Adrenal gland (tissue), 12 donors: ENCODE data around the gene FGF23. TPM values are rescaled to one million over a fixed set of nuclear protein-coding genes. Genes with fewer than 3 reads are reported as not detected.

Experiments
- DNase-seq, 7 donors: peaks; one replicate each; pipeline ENCODE4 v3.0.0-alpha.2; 2019 to 2020
- H3K27ac ChIP-seq, 5 donors: fragments of 200-600 bp; sonication (generic) in 4 of 5; 1 replicate in 3 of 5; 2 replicates in 2 of 5; pipeline versions ENCODE4 v1.5.1 to v1.8.0; 2016 to 2020; ENCODE audit warnings: mild to moderate bottlenecking in 1 of 5
- H3K27me3 ChIP-seq: fragments of 200-600 bp; 2 replicates; pipeline ENCODE4 v1.8.0; 2021
- H3K36me3 ChIP-seq, 2 donors: fragments of 200-600 bp; replicated peaks in 1 of 2; 1 replicate in 1 of 2; 2 replicates in 1 of 2; pipeline versions ENCODE4 v1.5.1 to v1.8.0; 2018 to 2022
- H3K4me1 ChIP-seq, 2 donors: fragments of 200-600 bp; replicated peaks in 1 of 2; 1 replicate in 1 of 2; 2 replicates in 1 of 2; pipeline versions ENCODE4 v1.5.1 to v1.8.0; 2018 to 2021
- H3K4me3 ChIP-seq, 4 donors: fragments of 200-600 bp; sonication (generic) in 3 of 4; one replicate each; pipeline ENCODE4 v1.5.1; 2016 to 2018
- H3K9me3 ChIP-seq, 3 donors: fragments of 200-600 bp; sonication (generic) in 1 of 3; replicated peaks in 1 of 3; 1 replicate in 2 of 3; 2 replicates in 1 of 3; pipeline versions ENCODE4 v1.5.1 to v1.8.0; 2016 to 2021
- POLR2A ChIP-seq, 2 donors: fragments of 450-650 bp; IDR thresholded peaks; one replicate each; pipeline ENCODE4 v1.6.1; 2017; ENCODE audit warnings: antibody characterized with exemption in 2 of 2, mild to moderate bottlenecking in 2 of 2, moderate library complexity in 1 of 2
- WGBS, 4 donors: extraction: QIAGEN DNeasy Blood & Tissue Kit in 2 of 4; methylation state at CpG; one replicate each; pipeline versions ENCODE4 v1.1.5 to v1.1.7; 2013 to 2017; 5-methylcytosine and 5-hydroxymethylcytosine counted together
- intact Hi-C, 2 donors: fragments of 100-400 bp; cut with DNase I; formaldehyde crosslinking; loops; one replicate each; pipeline versions ENCODE4 v1.14.1 to v1.15.0; 2022 to 2023
- polyA plus RNA-seq, 3 donors: library from polyadenylated mRNA; stranded (reverse); fragments of 200-250 nt in 2 of 3; fragments of 350-450 nt in 1 of 3; fragmentation: Illumina TruSeq in 1 of 3; extraction: RNeasy Lipid Tissue Mini Kit (QIAGEN cat#74804) in 1 of 3; gene quantifications; one replicate each; pipeline ENCODE4 v1.2.3, GENCODE V29; 2013 to 2014
- total RNA-seq, 9 donors: library from RNA; depleted of rRNA in 4 of 9; stranded (reverse); fragments of >200 nt in 4 of 9; fragments of 120-200 nt in 1 of 9; fragmentation: NEBNext Ultra II Directional in 1 of 9; extraction: Animal tissue kit (Norgen Biotek cat#: 25700) in 1 of 9; gene quantifications; one replicate each; pipeline versions ENCODE4 v1.1.0 to v1.2.4, GENCODE V29; 2013 to 2023
- TF ChIP-seq, protein P1 (sequence below), 6 experiments: fragments of 450-650 bp in 4 of 6; fragments of 200-600 bp in 2 of 6; sonication (generic) in 1 of 6; IDR thresholded peaks; 1 replicate in 5 of 6; 2 replicates in 1 of 6; pipeline versions ENCODE4 v1.5.1 to v1.8.0; 2016 to 2021; ENCODE audit warnings: antibody characterized with exemption in 6 of 6, mild to moderate bottlenecking in 2 of 6, moderate library complexity in 1 of 6
- donor health status: healthy with polysubstance abuse.
- donor health status: Bipolar disorder and iron deficiency.
- donor health status: DM: yes; HTN: yes; CAD: no.
- donor health status: DM: no; HTN: no; CAD: no.
- donor health status: DM: no; HTN: no; CAD: no.
- donor health status: DM: yes; HTN: yes; CAD: no.

The FGF23 gene
- total and polyA plus RNA-seq, 12 donors = 0.13 to 0.58 TPM; not detected in 10

DNA sequence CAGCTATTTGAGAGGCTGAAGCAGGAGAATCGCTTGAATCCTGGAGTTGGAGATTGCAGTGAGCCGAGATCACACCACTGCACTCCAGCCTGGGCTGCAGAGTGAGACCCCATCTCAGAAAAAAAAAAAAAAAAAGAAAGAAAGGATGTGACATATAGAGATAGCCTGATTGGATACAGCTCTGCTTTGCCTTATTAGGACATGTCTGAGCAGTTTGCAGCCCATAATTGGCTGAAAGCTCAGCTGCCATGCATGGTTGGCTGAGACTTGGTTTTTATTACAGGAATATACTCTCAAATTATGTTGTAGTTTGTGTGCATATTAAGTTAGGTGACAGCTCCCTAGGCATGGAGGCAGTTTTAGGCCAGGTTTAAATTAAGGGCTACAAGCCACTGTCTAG is 52.2 kb downstream of the FGF23 start:
- no peak for DNase-seq
- H3K9me3 ChIP-seq = no peaks in the 10 kb centered on the region
- no peaks in the 10 kb centered on the region for H3K36me3 ChIP-seq
- intact Hi-C loops = loop anchor here in 1 of 2 donors (10.0 kb wide), 1 partner anchor 88 kb away; no protein-coding TSS in a partner anchor
- no peak overlapping the region for H3K4me3 ChIP-seq
- H3K27me3 ChIP-seq = no peaks in the 10 kb centered on the region
- 97 to 100% (median 98%) methylated on average over 2 of the region's 2 CpGs for WGBS, 4 donors
- peaks cover 0 to 6% of the 10 kb centered on the region in 2 donors for H3K4me1 ChIP-seq
- TF ChIP-seq, protein P1, sequence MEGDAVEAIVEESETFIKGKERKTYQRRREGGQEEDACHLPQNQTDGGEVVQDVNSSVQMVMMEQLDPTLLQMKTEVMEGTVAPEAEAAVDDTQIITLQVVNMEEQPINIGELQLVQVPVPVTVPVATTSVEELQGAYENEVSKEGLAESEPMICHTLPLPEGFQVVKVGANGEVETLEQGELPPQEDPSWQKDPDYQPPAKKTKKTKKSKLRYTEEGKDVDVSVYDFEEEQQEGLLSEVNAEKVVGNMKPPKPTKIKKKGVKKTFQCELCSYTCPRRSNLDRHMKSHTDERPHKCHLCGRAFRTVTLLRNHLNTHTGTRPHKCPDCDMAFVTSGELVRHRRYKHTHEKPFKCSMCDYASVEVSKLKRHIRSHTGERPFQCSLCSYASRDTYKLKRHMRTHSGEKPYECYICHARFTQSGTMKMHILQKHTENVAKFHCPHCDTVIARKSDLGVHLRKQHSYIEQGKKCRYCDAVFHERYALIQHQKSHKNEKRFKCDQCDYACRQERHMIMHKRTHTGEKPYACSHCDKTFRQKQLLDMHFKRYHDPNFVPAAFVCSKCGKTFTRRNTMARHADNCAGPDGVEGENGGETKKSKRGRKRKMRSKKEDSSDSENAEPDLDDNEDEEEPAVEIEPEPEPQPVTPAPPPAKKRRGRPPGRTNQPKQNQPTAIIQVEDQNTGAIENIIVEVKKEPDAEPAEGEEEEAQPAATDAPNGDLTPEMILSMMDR (IDR thresholded peaks at IDR 0.05) = no peak
- TF ChIP-seq POLR2A (IDR thresholded peaks at IDR 0.05) = no peak
- H3K27ac ChIP-seq = no peak overlapping the region

DNA sequence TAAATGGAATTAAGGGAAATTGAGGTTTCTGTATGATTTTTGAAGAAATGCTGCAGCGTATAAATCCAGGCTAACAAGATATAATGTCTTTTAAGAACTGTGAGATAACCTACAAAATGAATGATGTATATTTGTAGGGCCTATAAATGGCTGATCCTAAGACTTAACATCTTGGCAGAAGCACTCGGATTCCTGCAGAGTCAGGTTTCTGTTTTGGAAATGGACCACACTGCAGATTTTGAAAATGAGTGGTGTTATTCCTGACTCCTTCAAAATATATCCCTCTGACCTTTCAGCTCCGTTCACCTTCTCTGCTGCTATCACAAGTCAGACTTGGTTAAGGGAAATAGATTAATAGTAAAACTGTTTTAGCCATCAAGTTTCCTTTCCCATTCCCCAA is 53.5 kb downstream of the FGF23 start:
- Histone ChIP-seq H3K27me3 (no peaks in the 10 kb centered on the region), H3K4me1 (peaks cover 0 to 11% of the 10 kb centered on the region in 2 donors), H3K27ac (no peak overlapping the region), H3K36me3 (no peaks in the 10 kb centered on the region), H3K9me3 (no peaks in the 10 kb centered on the region), H3K4me3 (no peak overlapping the region)
- intact Hi-C loops = loop anchor here in 1 of 2 donors (10.0 kb wide), 1 partner anchor 89 kb away; no protein-coding TSS in a partner anchor
- TF ChIP-seq, protein P1 (IDR thresholded peaks at IDR 0.05) = no peak
- no peak for TF ChIP-seq POLR2A (IDR thresholded peaks at IDR 0.05)
- DNase-seq = no peak
- 71 to 81% (median 77%) methylated on average over 3 of the region's 3 CpGs for WGBS, 4 donors

DNA sequence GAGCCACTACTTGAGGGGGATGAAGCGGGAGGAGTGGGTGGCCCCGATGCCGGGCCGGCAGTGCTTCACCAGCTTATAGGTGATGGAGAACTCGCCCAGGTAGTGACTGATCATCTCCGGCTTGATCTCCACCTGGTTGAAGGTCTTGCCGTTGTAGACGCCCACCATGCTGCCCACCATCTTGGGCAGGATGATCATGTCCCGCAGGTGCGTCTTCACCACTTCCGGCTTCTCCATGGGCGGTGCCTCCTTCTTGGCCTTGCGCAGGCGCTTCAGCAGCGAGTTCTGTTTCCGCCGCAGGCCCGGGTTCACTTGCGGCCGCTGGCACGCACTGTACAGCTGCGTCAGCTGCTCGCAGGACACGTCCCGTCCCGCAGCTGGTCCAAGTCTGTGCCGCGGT is 55.1 kb downstream of the FGF23 start:
- no peaks in the 10 kb centered on the region for H3K9me3 ChIP-seq
- no peaks in the 10 kb centered on the region for H3K27me3 ChIP-seq
- WGBS, 4 donors = 96 to 98% (median 97%) methylated on average over 27 to 28 of the region's 28 CpGs
- H3K4me3 ChIP-seq = no peak overlapping the region
- TF ChIP-seq POLR2A (IDR thresholded peaks at IDR 0.05) = no peak
- intact Hi-C loops = loop anchor here in 1 of 2 donors (10.0 kb wide), 1 partner anchor 90 kb away; no protein-coding TSS in a partner anchor
- H3K4me1 ChIP-seq = peaks cover 0 to 11% of the 10 kb centered on the region in 2 donors
- no peak overlapping the region for H3K27ac ChIP-seq
- H3K36me3 ChIP-seq = no peaks in the 10 kb centered on the region
- DNase-seq = no peak

DNA sequence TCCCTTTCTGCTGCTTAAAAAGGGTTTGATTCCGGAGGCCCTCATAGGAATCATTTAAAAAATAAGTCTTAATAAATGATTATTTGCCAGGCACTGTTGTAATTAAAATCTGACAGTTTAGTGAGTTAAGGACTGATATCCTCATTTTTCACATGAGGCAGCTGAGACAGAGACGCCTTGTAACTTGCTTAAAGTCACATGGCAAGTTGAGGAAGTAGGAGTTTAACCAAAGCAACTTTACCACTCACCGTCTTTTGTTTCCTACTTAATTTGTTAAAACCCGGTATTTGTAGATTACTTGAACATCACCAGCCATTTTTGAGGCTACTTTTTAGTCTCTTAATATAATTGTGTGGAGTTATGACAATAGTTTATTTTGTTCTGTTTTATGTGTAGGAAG is 56.1 kb downstream of the FGF23 start:
- 79 to 86% (median 83%) methylated on average over 4 of the region's 4 CpGs for WGBS, 4 donors
- intact Hi-C loops = loop anchor here in 1 of 2 donors (10.0 kb wide), 1 partner anchor 91 kb away; no protein-coding TSS in a partner anchor

More for the DNA sequence above, 56.1 kb downstream of the FGF23 start:
- Histone ChIP-seq H3K4me1 (peaks cover 0 to 11% of the 10 kb centered on the region in 2 donors), H3K27me3 (no peaks in the 10 kb centered on the region), H3K4me3 (no peak overlapping the region), H3K9me3 (no peaks in the 10 kb centered on the region), H3K36me3 (no peaks in the 10 kb centered on the region), H3K27ac (peak overlapping the region in 1 of 5 donors; percentile 13)
- TF ChIP-seq POLR2A (IDR thresholded peaks at IDR 0.05) = no peak
- TF ChIP-seq, protein P1 (IDR thresholded peaks at IDR 0.05) = no peak
- no peak for DNase-seq
